GM20431 (cell line): ENCODE measurements around the gene CDADC1.

Experiments
- in situ Hi-C: fragments of 300-500 bp; cut with MseI, MboI; formaldehyde crosslinking; loops from one replicate; pipeline ENCODE4 v1.15.0; 2020; ENCODE audit warnings: low sequenced_read_pairs; ENCODE audit not compliant: unreplicated experiment

Gene CDADC1

GRCh38 chr13:49235856-49236431 is 11.8 kb upstream of the CDADC1 start:
- in situ Hi-C loops: no loop called here

GRCh38 chr13:49238621-49239020 is 9.1 kb upstream of the CDADC1 start:
- in situ Hi-C loops: no loop called here

- in situ Hi-C loops: no loop called here
Measured at GRCh38 chr13:49240017-49240416, 7.7 kb upstream of the CDADC1 start.

- in situ Hi-C loops: no loop called here
Measured at GRCh38 chr13:49241296-49241695, 6.4 kb upstream of the CDADC1 start.

DNA sequence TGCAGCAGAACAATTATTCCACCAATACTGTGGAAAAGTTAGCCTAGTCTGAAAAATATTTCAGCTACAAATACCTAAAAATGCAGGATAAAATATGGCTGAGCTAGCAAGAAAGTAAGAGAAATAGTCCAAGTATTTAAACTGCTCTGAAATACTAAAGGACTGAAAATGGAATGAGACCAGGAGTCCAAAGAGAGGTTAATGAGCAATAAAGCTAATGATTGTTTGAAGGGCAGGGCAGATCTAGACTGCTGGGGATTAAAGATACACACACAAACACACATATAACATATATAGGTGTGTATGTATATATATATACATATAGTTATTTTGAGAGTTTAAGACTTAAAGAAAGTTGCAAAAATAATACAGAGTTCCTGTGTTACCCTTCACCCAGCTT is 2.6 kb upstream of the CDADC1 start:
- in situ Hi-C loops: no loop called here

- in situ Hi-C loops: no loop called here
Measured at GRCh38 chr13:49246850-49247642, 679 bp upstream of the CDADC1 start.

DNA sequence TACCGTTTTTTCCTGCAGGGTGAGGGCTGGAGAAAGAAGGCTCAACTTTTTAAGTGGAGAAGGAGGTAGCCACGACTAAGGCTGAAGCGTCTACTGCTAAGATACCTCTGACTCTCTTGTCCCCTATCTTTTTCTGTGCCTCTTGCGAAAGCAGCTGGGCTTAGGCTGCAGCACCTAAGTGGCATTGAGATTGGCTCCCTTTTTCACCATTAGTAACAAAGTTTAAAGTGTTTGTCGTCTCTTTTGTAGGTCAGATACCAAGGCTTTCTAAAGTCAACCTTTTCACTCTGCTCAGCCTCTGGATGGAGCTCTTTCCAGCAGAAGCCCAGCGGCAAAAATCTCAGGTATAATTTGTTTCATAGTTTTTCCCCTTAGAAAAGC is 887 bp downstream of the CDADC1 start:
- in situ Hi-C loops: no loop called here

GRCh38 chr13:49251326-49251725 is 3.6 kb downstream of the CDADC1 start:
- in situ Hi-C loops: no loop called here

DNA sequence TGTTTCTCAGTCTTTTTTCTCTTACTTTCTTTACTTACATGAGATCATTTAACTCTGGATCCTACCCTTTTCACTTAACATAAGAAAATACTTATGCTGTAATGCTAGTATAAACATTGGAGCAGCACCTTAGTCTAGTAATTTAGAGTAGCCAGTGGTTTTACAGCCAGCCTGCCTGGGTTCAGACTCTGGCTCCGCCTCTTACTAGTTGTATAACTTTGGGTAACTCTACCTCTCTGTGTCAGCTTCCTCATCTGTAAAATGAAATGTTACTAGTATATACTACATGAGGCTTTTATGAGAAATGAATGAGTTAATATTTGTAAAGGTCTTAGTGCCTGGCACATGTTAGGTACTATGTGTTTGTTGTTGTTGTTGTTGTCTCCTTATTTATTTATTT is 5.6 kb downstream of the CDADC1 start:
- in situ Hi-C loops: no loop called here

GRCh38 chr13:49254007-49254406 is 6.3 kb downstream of the CDADC1 start:
- in situ Hi-C loops: no loop called here

GRCh38 chr13:49256841-49257240 is 9.1 kb downstream of the CDADC1 start:
- in situ Hi-C loops: no loop called here

DNA sequence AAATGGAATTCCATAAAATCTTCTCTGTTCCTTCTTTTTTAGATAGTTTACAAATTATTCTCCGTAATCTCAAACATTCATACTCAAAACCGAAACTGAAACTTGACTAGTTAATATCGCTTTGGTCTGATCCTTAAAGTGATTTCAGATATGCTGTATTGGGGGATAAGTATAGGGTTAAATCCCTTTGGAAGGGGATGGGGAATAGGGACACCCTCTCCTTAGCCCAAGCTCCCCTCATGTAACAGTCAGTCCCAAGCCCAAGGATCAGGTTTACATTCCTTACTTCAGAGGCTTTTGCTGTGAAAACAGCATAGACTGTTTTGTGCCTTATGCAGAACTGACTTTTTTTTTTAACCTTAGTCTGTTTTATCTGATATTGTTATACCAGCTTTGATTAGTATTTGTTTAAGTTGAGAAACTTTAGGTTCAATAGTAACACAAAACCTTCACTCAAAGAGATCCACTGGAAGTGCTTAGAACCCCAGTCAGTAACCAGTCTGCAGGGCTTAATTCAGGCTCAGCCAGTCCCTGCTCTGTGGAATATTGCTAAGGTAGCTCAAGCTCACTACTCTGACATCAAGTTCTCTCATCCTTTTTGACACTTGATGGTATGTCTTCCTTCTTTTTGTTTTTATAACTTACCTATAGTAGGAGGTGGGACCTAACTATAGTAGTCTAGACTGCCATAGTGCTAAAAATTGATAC is 10.5 kb downstream of the CDADC1 start:
- in situ Hi-C loops: no loop called here

GRCh38 chr13:49259586-49259985 is 11.9 kb downstream of the CDADC1 start:
- in situ Hi-C loops: no loop called here

- in situ Hi-C loops: no loop called here
Measured at GRCh38 chr13:49262634-49263033, 14.9 kb downstream of the CDADC1 start.

DNA sequence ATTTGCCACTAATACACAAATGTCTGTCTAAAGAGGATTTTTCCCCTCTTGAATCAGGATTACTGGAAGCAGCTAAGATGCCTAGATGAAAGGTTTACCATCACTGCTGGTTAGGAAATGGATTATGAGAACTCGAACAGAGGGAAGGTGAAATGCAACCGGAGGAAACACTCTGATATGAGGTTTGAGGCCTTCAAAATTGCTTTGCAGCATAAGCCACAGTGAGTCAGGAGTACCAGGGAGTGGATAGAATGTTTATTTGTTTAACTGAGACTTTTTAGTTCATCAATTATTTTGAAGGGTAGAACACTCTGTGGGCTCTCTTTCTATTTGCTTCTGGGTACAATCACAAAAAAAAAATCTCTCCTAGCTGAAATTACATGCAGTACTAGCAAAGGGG is 18.1 kb downstream of the CDADC1 start:
- in situ Hi-C loops: no loop called here

DNA sequence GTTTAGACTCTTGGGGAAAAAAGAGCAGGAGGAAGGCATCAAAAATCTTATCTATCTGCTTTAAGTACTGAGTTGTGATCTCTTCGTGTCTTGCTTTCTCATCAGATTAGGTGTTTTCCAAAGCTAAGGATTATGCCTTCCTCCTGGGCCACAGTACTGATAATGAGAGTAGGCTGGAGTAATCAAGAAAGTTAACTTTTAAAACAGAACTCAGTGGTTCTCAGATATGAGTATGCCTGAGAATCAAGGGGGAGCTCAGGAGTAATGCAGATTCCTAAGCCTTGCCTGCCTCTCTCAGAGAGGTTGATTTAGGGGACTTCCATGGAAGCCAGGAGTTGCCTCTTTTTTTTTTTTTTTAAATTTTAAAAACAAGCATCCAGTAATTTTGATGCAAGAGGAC is 23.5 kb downstream of the CDADC1 start:
- in situ Hi-C loops: no loop called here

DNA sequence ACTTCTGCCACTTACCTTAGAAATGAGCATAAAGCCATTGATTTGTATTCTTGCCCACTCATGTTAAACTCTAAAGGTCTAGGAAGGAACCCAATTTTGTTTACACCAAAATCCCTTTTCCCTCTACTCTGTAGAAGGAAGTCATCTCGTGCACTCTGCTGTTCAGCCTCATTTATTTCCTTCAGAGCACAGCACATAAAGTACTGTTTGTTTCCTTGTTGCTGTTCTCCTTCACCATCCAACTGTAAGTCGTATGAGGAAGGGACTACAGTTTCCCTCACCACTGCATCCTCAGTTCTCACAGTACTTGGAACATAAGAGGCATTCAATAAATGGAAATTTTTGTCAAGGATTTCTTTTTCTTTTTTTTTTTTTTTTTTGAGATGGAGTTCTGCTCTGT is 24.6 kb downstream of the CDADC1 start:
- in situ Hi-C loops: no loop called here

DNA sequence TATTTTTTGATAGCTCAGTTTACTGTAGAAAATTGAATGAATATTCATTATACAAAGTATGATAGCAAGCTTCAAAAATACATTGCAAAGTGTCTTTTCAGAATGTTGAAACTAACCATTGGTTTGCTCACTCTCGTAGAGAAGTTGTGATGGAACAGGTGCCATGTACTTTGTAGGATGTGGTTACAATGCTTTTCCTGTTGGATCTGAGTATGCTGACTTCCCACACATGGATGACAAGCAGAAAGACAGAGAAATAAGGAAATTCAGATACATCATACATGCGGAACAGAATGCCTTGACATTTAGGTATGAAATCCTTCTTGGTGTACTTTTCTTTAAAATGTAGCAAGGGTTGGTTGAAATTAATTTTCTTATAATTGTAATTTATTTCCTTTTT is 30.5 kb downstream of the CDADC1 start:
- in situ Hi-C loops: no loop called here

DNA sequence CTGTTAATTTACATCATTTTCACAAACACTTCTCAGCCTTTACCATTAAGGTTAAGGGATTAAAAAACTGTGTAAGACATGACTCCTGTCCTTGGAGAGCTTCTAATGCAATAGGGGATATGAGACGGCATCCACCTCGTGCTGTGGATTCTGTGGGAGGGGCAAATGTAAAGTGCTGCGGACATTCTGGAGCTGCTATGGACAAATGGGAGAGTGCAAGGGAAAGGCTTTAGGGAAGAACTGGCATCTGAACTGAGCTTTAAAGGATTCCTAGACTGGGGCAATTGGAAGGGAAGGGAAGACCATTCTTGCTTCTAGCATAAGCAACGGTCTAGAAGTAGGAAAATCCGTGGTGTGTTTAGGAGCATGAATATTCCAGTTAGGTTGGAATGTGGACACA is 31.4 kb downstream of the CDADC1 start:
- in situ Hi-C loops: no loop called here

- in situ Hi-C loops: no loop called here
Measured at GRCh38 chr13:49279885-49280284, 32.2 kb downstream of the CDADC1 start.

GRCh38 chr13:49287995-49288394 is 40.3 kb downstream of the CDADC1 start:
- in situ Hi-C loops: no loop called here
